Mucosa of descending colon (tissue), 3 donors: ENCODE measurements around the gene ZNF821. TPM values are rescaled to one million over a fixed set of nuclear protein-coding genes. Genes with fewer than 3 reads are reported as not detected.

Source experiments
- ATAC-seq: fragments of 200-7000 bp; cut with Tn5 transposase; one replicate; pipeline ENCODE4 v1.9.1; 2020; ENCODE audit warnings: mild to moderate bottlenecking, moderate library complexity
- DNase-seq, 3 donors: peaks; one replicate each; pipeline ENCODE4 v3.0.0-alpha.2; 2020
- H3K36me3 ChIP-seq: fragments of 200-600 bp; one replicate; pipeline ENCODE4 v1.8.0; 2021; ENCODE audit warnings: low read depth, mild to moderate bottlenecking
- H3K4me1 ChIP-seq: fragments of 200-600 bp; one replicate; pipeline ENCODE4 v1.8.0; 2021; ENCODE audit warnings: low read depth, mild to moderate bottlenecking
- H3K4me3 ChIP-seq: fragments of 200-600 bp; one replicate; pipeline ENCODE4 v1.8.0; 2021; ENCODE audit warnings: mild to moderate bottlenecking
- H3K9me3 ChIP-seq: fragments of 200-600 bp; one replicate; pipeline ENCODE4 v1.8.0; 2021; ENCODE audit warnings: mild to moderate bottlenecking
- CTCF ChIP-seq: fragments of 200-600 bp; IDR thresholded peaks from one replicate; pipeline ENCODE4 v1.8.0; 2022; ENCODE audit warnings: antibody characterized with exemption, mild to moderate bottlenecking
- intact Hi-C, 2 donors: fragments of 100-400 bp; cut with DNase I in 1 of 2; cut with micrococcal nuclease in 1 of 2; formaldehyde crosslinking; loops; one replicate each; pipeline versions ENCODE4 v1.11.0 to v1.11.1; 2022; cut with DNase I, micrococcal nuclease
- total RNA-seq, 3 donors: library from RNA; stranded (reverse); fragmentation: NEBNext Ultra II Directional in 2 of 3; extraction: Animal tissue kit (Norgen Biotek cat#: 25700) in 2 of 3; gene quantifications; one replicate each; pipeline versions ENCODE4 v1.2.1 to v1.2.4, GENCODE V29; 2021 to 2023
- donor health status: DM: no; HTN: no; CAD: no; lungs with moderate emphysema.
- donor health status: DM: no; HTN: no; CAD: no.
- donor health status: DM: no; HTN: yes; CAD: no.

The ZNF821 gene
- total RNA-seq, 3 donors from 2014 or later, result 10.2 to 13.7 (median 12.7) TPM

GRCh38 chr16:71920658-71921057 lies 36.7 kb upstream of the ZNF821 start:
- Histone ChIP-seq H3K4me3 (no peak overlapping the region), H3K9me3 (no peaks in the 10 kb centered on the region), H3K36me3 (peaks cover 29% of the 10 kb centered on the region), H3K4me1 (peaks cover 2% of the 10 kb centered on the region)
- ATAC-seq, result no peak
- TF ChIP-seq CTCF, result no peak
- intact Hi-C loops, result no loop called here
- DNase-seq, result no peak

GRCh38 chr16:71919035-71919434 lies 35.1 kb upstream of the ZNF821 start:
- no peak for TF ChIP-seq CTCF
- Histone ChIP-seq H3K36me3 (peaks cover 29% of the 10 kb centered on the region), H3K4me1 (peaks cover 2% of the 10 kb centered on the region), H3K4me3 (no peak overlapping the region), H3K9me3 (no peaks in the 10 kb centered on the region)
- peak; percentile 48 for ATAC-seq
- DNase-seq, result peak in 1 of 3 donors; percentile 33
- intact Hi-C loops, result no loop called here

GRCh38 chr16:71917900-71918299 lies 33.9 kb upstream of the ZNF821 start:
- intact Hi-C loops, result no loop called here
- DNase-seq (no peak), ATAC-seq (no peak)
- peaks cover 27% of the 10 kb centered on the region for H3K36me3 ChIP-seq
- no peaks in the 10 kb centered on the region for H3K9me3 ChIP-seq
- TF ChIP-seq CTCF, result no peak
- peaks cover 2% of the 10 kb centered on the region for H3K4me1 ChIP-seq
- no peak overlapping the region for H3K4me3 ChIP-seq

GRCh38 chr16:71916397-71916920 lies 32.5 kb upstream of the ZNF821 start:
- intact Hi-C loops, result no loop called here
- Histone ChIP-seq H3K4me1 (peaks cover 2% of the 10 kb centered on the region), H3K9me3 (no peaks in the 10 kb centered on the region), H3K36me3 (peaks cover 17% of the 10 kb centered on the region), H3K4me3 (no peak overlapping the region)
- no peak for DNase-seq
- TF ChIP-seq CTCF, result no peak
- no peak for ATAC-seq

GRCh38 chr16:71915350-71915749 lies 31.4 kb upstream of the ZNF821 start:
- ATAC-seq (no peak), DNase-seq (no peak)
- peaks cover 9% of the 10 kb centered on the region for H3K36me3 ChIP-seq
- TF ChIP-seq CTCF, result no peak
- H3K4me3 ChIP-seq, result no peak overlapping the region
- H3K9me3 ChIP-seq, result no peaks in the 10 kb centered on the region
- intact Hi-C loops, result no loop called here
- H3K4me1 ChIP-seq, result peaks cover 11% of the 10 kb centered on the region

- no peak for TF ChIP-seq CTCF
- Histone ChIP-seq H3K36me3 (peaks cover 4% of the 10 kb centered on the region), H3K4me1 (peaks cover 16% of the 10 kb centered on the region), H3K4me3 (no peak overlapping the region), H3K9me3 (no peaks in the 10 kb centered on the region)
- intact Hi-C loops, result no loop called here
- no peak for DNase-seq
- no peak for ATAC-seq
Observed at GRCh38 chr16:71914802-71915201, 30.8 kb upstream of the ZNF821 start.
